PC-9 (cell line): Measurements from ENCODE around the gene UBTD1.

Experiments
- EZH2 ChIP-seq: fragments of 200-600 bp; sonication (generic); IDR thresholded peaks from 2 replicates; pipeline ENCODE4 v1.8.0; 2017; ENCODE audit warnings: antibody characterized with exemption, low read depth
- TF ChIP-seq, protein P1 (sequence below): fragments of 200-600 bp; sonication (generic); conservative IDR thresholded peaks from 2 replicates; pipeline ENCODE4 v1.6.1; 2017; ENCODE audit warnings: mixed run types, antibody characterized with exemption, mild to moderate bottlenecking, moderate library complexity

DNA sequence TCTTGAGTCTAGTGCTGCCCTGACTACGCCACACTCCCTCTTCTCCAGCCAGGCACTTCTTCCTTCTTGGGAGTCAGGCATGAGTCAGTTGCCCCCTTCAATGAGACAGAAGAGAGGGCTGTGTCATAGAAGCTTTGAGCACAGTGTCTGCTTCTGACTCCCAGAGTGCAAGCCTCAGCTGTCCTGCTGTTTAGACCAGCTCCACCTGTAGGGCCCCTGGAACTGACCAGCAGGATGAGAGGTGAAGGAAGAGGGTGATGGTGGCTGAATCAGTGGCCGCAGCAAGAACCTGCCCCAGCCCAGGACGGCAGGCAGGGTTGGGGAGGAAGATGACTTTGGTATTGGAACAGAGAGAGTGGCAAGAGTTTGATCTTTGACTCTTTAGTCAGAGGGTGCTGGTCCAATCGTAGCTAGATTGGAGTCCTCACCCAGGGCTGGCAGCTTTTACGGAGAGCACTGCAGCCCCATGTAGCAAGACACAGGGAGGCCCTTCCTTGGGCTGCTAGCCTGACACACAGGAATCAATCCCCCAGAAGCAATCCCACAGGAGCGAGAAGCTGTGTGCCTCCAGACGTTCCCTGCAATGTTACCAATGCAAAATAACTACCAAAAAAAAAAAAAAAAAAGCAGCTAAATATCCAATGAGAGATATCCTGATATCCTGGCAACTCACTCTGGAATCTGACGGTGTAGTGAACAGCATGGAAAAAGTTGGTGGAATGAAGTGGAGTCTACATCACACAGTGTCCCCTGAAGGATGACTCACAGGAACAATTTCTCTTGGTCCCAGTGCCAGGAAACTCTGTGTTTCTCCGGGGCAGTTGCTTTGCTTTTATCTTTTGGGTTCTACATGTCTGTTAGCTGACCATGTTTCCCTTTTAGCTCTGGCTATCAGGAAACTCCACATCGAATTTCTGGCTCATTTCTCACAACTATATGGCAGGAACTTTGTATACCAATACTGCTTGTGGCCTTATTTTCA, 97.7 kb downstream of the UBTD1 start:
- TF ChIP-seq, protein P1, sequence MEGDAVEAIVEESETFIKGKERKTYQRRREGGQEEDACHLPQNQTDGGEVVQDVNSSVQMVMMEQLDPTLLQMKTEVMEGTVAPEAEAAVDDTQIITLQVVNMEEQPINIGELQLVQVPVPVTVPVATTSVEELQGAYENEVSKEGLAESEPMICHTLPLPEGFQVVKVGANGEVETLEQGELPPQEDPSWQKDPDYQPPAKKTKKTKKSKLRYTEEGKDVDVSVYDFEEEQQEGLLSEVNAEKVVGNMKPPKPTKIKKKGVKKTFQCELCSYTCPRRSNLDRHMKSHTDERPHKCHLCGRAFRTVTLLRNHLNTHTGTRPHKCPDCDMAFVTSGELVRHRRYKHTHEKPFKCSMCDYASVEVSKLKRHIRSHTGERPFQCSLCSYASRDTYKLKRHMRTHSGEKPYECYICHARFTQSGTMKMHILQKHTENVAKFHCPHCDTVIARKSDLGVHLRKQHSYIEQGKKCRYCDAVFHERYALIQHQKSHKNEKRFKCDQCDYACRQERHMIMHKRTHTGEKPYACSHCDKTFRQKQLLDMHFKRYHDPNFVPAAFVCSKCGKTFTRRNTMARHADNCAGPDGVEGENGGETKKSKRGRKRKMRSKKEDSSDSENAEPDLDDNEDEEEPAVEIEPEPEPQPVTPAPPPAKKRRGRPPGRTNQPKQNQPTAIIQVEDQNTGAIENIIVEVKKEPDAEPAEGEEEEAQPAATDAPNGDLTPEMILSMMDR, result no peak
- TF ChIP-seq EZH2, result no peak
